ENCODE data around the gene TGIF1. TPM values are rescaled to one million over a fixed set of nuclear protein-coding genes. Genes with fewer than 3 reads are reported as not detected.
A peak's percentile ranks its signal among the peaks of the same experiment; 100 is the strongest.

Gene TGIF1
- total and polyA plus RNA-seq, 2 donors (not counting 1 experiment from before 2014, with no cell fraction given): 30.4 to 140 TPM

GRCh38 chr18:3451989-3452749, 2.2 kb downstream of the TGIF1 start:
- ChIA-PET CTCF (interaction anchor here (0.6 to 5.4 kb wide), 21 partner anchors 9 to 213 kb away, joined by 3 to 92 read pairs (median 7); no protein-coding TSS in a partner anchor), POLR2A (interaction anchor here (1.2 to 3.5 kb wide), 5 partner anchors 11 to 212 kb away, joined by 4 to 40 read pairs (median 9); no protein-coding TSS in a partner anchor)
- peak; percentile 62 for DNase-seq
- H3K79me2 ChIP-seq (ENCODE audit: control insufficient read depth, insufficient read depth, low read length): peaks cover 30% of the 10 kb centered on the region
- H3K9me3 ChIP-seq (ENCODE audit: control extremely low read depth in 1 of 3, control insufficient read depth in 2 of 3, insufficient read depth in 1 of 3, low read length in 2 of 3): peaks cover 0 to 5% (median 0%) of the 10 kb centered on the region in 3 donors
- H3K4me3 Mint-ChIP-seq: peak overlapping the region; percentile 99
- no peaks in the 10 kb centered on the region for H4K20me1 ChIP-seq (ENCODE audit: control insufficient read depth, insufficient read depth, low read length, poor library complexity, severe bottlenecking)
- H3K4me3 ChIP-seq (ENCODE audit: control extremely low read depth in 1 of 5, extremely low read depth in 1 of 5, insufficient read depth in 1 of 5, low read depth in 2 of 5, low read length in 4 of 5): peak overlapping the region; percentile 85 to 92 (median 87)
- H3K9ac ChIP-seq (ENCODE audit: low read length): peak overlapping the region; percentile 99
- no peaks in the 10 kb centered on the region for H3K9me3 Mint-ChIP-seq (ENCODE audit: insufficient read depth)
- intact Hi-C loops (cut with micrococcal nuclease): loop anchor here (5.0 kb wide), 4 partner anchors 40 to 435 kb away; partner anchors contain the start of gene MYL12B
- WGBS (ENCODE audit: insufficient coverage): 3% methylated on average over 47 of the region's 53 CpGs
- peak overlapping the region; percentile 79 for H2AFZ ChIP-seq (ENCODE audit: insufficient read depth, low read depth, low read length, poor library complexity, severe bottlenecking)
- peaks cover 37% of the 10 kb centered on the region for H3K4me1 Mint-ChIP-seq
- peaks cover 14 to 43% of the 10 kb centered on the region in 2 donors for H3K4me1 ChIP-seq (ENCODE audit: control insufficient read depth in 2 of 2, insufficient read depth in 2 of 2, low read length in 2 of 2)
- peak overlapping the region; percentile 98 for H3K4me2 ChIP-seq (replicated peaks; ENCODE audit: low read depth, low read length, poor library complexity, severe bottlenecking)
- no peaks in the 10 kb centered on the region for H3K27me3 Mint-ChIP-seq
- TF ChIP-seq EZH2 (IDR thresholded peaks at IDR 0.05; ENCODE audit: borderline replicate concordance, insufficient read depth, low read depth, low read length, poor library complexity, severe bottlenecking): no peak
- TF ChIP-seq CTCF (IDR thresholded peaks at IDR 0.05): no peak
- peaks cover 0 to 10% of the 10 kb centered on the region in 2 experiments for H3K36me3 ChIP-seq (replicated peaks in 1 of 2; ENCODE audit: control extremely low read depth in 1 of 2, control insufficient read depth in 1 of 2, extremely low read depth in 1 of 2, insufficient read depth in 2 of 2, low read length in 1 of 2)
- H3K27ac Mint-ChIP-seq: peak overlapping the region; percentile 96
- H3K27me3 ChIP-seq (replicated peaks in 1 of 4; ENCODE audit: control extremely low read depth in 1 of 4, control insufficient read depth in 3 of 4, insufficient read depth in 4 of 4, low read length in 3 of 4): no peaks in the 10 kb centered on the region
- peak overlapping the region; percentile 82 to 99 for H3K27ac ChIP-seq (ENCODE audit: low read length in 2 of 2)
- no peak for ATAC-seq (ENCODE audit: low read depth)
